GM18498 (cell line): ENCODE measurements around the gene TP53BP1.
"Not testable (repeated sequence)": the region's sequence is repeated elsewhere in the genome, so short reads cannot be mapped to it uniquely, and the experiment has no call there.

ENCODE experiments used
- ATAC-seq: cut with Tn5 transposase; IDR thresholded peaks from one replicate; pipeline ENCODE4 v1.9.1; 2021; ENCODE audit warnings: mild to moderate bottlenecking, moderate library complexity; ENCODE audit not compliant: unreplicated experiment

The TP53BP1 gene

DNA sequence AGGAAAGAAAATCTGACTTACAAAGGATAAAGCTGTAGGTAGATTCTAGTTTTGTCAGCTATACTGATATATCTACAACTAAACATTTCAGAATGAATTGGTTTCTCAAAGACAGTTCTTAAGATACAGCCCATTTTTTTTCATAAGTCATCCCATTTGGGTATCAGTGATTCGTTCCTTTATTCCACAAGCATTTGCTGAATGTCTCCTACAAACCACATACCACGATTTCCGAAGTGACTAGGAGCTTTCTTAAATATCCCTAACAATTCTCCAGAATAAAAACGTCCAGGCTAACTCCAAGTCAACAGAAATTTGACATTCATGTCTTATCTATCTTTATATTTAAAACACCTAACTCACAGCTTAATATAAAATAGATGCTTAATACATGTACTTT lies 59.8 kb downstream of the TP53BP1 start:
- no peak for ATAC-seq

DNA sequence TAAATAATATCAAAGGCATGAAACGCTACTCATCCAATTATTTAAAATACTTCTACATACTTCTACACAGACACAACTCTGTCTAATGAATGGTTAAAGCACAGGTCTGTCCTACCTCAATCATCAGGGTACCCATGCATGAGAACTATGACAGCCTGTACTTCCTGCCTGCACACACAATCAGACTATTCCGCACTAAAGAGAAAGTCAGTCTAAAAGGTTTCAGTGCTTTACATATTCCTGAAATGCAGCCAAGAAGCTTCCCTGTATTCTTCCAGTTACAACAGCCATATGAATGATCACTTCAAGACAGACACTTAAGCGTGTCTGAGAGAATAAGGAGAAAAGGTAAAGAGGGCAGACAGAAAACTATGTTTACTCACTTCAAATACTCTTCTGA lies 63.3 kb downstream of the TP53BP1 start:
- no peak for ATAC-seq

DNA sequence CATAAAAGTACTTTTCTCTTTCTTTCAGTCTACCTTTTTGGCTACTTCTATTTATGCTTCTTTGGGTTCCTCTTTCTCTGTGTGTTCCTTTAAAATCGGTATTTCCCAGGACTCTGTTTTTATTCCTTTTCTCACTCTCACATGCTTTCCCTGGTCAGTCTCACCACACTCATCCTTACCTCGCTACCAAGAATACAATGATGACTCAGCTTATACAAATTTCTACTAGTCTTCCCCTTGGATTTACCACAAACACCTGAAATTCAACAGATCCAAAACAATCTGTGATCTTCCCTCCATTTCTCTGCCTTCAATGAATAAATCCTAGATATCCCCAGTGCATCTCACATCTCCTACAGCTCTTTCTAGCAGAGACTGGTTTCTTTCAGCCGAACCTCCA lies 69.2 kb downstream of the TP53BP1 start:
- ATAC-seq: no peak

DNA sequence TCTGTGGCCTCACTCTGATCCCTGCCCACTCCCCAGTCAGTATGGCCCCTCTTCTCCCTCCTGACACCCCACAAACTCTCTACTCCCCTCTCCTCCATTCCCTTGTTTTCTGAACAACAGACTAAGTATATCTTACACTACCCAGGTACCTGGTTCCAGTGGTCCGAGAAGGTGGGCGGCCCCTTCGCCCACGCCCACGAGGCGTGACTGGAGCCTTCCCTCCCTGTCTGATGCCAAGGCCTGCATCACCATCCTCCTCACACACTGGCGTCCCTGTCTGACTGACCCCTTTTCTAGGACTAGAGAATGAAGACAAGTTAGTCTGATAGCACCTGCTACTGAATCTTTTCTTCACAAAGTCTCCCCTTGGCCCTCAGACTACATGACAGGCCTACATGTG lies 72.1 kb downstream of the TP53BP1 start:
- no peak for ATAC-seq

DNA sequence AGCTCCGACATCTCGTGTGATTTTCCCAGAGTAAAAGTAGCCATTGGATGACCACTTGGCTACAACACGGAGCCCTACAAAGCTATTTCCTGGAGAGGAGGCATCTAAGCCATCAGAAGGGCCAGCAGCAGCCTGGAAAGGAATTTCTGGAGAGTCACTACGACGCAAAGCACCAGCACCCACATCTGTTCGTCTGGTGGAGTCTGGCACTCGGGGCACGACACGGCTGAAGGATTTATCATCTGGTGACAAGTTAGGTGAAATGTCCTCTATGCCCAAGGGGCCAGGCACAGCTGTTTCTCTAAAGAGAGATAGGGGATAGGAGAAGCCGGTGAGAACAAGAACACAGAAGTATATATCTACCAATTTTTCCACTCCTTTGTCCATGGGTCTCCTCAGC lies 72.5 kb downstream of the TP53BP1 start:
- no peak for ATAC-seq

DNA sequence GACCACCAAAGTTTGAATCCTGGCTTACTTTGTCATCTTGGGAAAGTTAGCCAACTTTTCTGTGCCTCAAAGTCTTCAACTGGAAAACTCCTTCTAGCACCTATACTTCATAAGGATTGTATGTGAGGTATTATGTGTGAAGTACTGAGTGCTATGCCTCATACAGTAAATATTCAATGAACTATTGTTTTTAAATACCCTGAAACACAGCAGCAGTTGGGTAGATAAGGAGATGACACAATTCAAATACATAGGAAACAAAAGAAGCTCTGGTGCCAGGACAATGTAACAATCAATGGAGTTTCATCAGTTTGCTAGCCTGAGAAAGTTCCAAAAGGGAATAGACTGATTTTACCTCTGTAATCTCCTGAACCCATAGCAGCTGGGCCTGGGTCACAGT lies 78.8 kb downstream of the TP53BP1 start:
- ATAC-seq: no peak

DNA sequence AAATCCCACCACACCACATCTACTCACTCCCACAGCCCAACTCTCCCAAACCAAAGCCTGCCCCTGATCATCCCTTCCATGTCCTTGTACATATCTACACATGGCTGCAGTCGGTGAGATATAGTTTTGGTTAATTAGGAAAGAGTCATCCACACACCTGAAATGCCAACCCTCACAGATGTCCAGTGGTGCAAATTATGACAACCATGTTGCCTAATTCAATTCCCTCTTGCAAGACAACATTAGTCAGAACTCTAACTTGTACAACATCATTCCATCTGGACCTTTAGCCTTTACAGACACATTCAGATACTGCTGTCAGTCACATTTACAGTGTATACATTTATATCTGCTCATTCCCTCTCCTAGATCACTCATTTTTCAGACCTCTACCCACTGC lies 80.9 kb downstream of the TP53BP1 start:
- no peak for ATAC-seq

DNA sequence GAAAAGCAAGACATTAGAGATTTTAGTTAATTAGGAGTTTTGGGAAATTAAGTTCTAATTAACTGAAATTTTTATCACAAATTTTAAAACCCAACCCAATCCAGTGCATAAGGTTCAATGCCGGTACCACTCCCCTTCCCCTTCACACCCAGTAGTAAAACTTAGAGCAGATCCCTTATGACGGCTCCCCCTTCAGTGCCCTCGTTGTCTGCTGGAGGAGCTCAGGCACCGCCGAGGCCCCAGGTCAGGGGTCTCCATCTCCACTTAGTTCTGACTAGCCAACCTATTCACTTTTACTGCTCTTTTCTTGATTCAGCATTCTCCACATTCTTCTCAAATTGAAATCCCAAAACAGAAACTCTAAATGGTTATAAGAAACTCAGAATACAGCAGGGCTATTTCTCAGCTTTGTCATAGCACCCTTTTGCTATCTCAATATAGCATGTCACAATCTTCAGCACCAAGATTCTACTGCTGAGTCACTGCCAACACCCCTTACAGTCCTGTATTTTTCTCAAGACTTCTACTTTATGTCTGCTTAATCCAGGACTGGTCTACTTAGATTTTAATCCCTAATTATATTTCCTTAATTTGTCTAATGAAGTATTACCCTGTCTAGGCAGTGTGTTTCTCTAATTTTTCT lies 82.3 kb downstream of the TP53BP1 start:
- ATAC-seq: no peak

DNA sequence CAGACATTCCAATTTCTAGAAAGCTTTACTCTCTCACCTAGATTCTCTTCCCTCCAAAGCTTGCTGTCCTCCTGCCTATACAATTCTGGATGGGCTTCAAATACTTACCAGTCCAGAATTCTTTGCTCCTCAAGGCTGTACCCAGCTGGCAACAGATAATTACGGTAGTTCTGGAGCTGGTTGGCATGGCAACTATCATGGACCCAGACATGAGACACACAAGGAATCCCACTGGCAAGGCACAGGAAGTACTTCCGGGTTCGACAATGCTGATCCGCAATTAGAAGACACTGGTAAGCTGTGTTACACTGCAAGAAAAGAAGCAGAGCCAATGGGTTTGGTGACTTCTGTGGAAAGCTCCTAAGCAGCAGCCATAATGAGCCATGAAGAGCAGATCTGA lies 84.2 kb downstream of the TP53BP1 start:
- ATAC-seq: no peak

DNA sequence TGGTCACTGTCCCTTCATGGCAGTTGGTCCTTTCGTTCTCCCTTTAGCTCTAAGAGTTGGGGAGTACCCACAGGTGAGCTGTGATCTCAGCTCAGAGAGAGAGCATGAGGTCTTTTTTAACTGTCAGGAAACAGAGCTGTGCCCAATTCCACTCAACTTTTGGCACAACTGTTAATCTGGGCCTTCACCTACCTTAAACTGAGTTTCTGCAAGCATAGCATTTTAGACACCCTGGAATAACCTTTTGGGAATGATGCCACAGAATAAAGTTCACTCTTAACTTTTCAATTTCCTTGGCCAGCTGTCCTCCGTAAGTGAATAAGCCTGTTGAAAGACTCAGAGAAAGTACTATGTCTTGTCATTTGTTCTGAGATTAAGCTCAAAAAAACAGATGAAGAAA lies 86.1 kb downstream of the TP53BP1 start:
- ATAC-seq: no peak

DNA sequence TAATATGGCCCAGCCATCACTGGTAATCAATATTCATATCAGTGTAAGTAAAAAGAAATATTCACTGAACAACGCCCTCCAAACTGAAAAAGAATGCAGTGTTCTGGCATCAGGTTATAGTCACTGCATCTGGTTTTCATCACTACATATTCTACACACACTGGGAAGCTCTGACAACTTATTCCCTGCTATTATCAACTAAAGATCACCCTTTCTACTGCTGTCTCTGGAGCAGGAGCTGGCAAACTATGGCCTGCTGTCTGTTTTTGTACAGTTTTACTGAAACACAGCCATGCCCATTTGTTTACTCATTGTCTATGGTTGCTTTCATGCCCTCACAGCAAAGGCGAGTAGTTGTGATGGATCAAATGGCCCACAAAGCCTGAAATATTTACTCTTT lies 86.8 kb downstream of the TP53BP1 start:
- no peak for ATAC-seq

DNA sequence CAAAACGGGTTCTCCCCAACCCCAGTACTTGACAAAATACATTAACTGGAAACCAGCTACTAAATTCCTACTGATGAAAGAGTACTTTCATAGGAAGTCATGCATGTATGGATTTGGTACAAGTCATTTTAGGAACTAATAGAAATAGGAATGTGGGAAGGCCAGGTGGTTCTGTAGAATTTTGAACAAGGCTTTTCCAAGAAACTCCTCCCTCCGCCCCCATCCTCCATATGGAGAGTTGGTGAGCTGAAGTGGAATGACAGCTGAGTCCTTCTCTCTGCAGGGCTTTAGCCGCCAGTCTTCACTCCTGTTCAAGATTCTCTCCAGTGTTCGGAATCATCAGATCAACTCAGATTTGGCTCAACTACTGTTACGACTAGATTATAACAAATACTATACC lies 88.8 kb downstream of the TP53BP1 start:
- no peak for ATAC-seq

DNA sequence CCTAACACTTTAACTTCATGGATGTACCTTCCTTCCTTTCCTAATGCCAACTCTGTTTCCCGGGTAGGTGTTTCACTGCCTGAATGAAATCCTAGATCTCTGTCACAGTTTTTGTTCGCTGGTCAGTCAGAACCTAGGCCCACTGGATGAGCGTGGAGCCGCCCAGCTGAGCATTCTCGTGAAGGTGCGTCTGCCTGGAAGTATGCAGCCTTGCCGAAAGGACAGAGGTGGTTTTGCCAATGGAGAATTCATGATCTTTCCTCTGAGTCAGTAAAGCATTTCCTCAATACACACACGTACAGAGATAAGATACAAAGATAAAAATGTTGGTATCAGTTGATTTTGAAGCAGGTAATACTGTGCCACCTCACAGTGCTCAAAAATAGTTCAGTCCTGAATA lies 89.3 kb downstream of the TP53BP1 start:
- no peak for ATAC-seq

DNA sequence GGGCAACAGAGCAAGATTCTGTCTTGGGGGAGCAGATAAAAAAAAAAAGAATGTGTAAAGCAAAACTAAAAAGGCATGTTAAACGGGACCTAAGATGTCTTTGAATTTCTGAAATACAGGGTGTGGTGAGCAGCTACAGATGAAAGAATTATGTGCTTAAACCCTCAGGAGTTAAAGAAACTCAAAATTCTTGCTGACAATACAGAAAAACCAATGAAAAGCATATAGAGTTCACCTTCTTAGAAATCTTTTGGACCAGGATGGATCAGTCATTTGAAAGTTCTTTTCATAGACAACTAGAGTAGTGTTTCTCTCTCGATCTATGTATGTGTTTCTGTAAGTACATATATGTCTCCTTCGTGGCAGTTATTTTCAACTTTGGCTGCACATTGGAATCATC lies 90.7 kb downstream of the TP53BP1 start:
- no peak for ATAC-seq

DNA sequence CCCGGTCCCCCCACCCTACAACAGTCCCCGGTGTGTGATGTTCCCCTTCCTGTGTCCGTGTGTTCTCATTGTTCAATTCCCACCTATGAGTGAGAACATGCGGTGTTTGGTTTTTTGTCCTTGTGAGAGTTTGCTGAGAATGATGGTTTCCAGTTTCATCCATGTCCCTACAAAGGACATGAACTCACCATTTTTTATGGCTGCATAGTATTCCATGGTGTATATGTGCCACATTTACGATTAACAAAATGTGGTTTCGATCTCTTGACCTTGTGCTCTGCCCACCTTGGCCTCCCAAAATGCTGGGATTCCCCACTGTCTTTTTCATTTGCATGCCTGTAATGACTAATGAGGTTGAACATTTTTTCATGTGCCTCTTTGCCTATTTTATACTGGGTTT lies 99.4 kb downstream of the TP53BP1 start:
- not testable (repeated sequence) for ATAC-seq

DNA sequence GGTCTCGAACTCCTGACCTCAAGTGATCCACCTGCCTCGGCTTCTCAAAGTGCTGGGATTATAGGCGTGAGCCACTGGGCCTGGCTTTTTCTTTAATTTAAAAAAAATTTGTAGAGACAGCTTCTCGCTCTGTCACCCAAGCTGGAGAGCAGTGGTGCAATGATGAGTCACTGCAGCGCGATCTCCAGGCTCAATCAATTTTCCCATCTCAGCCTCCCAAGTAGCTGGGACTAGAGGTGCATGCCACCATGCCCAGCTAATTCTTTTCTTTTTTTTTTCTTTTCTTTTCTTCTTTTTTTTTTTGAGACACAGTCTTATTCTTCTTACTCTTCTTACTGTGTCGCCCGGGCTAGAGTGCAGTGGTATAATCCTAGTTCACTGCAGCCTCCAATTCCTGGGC lies 102.2 kb downstream of the TP53BP1 start:
- no peak for ATAC-seq

DNA sequence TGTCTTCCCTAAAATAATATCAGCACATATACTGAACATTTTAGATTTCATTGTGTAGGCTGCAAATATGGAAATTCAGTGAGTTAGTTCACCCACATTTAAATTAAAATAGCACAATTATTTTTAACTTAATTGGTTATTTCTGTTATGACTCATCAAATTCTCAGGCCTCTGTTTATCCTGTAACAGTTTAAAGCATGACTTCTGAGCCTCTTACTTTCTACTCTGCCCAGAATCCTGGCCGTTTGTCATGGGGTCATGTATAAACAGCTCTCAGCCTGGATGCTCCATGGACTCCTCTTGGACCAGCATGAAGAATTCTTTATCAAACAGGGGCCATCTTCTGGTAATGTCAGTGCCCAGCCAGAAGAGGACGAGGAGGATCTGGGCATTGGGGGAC lies 109.9 kb downstream of the TP53BP1 start:
- no peak for ATAC-seq

DNA sequence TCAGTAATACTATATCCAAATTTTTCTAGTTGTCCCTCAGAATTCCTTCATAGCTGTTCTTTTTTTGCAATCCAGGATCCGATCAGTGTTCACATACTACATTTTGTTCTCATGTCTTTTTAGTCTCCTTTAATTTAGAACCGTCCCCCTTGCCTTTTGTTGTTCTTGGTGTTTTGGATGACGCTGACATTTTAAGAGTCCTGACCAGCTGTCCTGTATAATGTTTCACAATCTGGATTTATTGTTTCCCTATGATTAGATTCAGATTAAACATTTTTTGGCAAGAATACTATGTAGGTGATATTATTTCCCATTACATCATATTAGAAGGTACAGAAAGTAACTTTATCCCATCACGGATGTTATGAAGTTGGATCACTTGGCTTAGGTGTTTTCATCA lies 110.6 kb downstream of the TP53BP1 start:
- no peak for ATAC-seq

DNA sequence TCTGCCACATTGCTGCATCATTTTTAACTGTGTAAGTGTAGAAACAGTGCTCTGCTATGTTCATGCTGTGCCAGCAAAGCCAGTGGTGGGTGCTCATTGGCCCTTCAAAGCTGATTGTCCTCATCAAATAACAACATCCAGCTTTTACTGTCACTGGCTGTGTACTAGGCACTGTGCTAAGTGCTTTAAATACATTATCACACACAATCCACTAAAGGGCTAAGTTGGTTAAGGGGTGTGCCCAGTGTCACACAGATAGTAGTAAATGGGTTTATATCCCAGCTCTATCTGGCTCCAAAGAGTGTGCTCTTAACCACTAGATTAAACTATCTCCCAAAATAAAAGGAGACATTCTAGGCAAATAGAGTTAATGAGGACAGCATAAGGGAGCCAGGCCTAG lies 114.4 kb downstream of the TP53BP1 start:
- no peak for ATAC-seq

DNA sequence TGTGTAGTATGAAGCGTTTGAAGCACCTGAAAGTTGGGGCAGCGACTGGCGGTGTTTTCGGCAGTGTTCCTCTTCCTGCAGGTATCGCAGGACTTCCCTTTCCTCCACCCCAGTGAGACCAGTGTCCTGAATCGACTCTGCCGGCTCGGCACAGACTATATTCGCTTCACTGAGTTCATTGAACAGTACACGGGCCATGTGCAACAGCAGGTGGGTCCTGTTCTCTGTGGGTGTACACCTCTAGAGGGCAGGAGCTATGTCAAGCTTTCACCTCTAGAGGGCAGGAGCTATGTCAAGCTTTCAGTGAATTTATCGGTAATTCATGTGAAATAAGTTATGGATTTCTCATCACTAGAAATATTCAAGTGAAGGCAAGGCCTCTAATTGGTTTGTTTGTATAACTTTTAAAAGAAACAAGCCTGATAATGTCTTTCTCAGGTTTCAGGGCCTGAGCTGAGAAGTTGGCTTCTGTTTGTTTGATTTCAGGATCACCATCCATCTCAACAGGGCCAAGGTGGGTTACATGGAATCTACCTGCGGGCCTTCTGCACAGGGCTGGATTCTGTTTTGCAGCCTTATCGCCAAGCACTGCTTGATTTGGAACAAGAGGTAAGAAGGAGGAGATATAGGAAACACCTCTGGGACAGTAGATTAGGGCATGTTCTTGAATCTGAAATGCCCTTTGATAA lies 116.8 kb downstream of the TP53BP1 start:
- ATAC-seq: no peak

DNA sequence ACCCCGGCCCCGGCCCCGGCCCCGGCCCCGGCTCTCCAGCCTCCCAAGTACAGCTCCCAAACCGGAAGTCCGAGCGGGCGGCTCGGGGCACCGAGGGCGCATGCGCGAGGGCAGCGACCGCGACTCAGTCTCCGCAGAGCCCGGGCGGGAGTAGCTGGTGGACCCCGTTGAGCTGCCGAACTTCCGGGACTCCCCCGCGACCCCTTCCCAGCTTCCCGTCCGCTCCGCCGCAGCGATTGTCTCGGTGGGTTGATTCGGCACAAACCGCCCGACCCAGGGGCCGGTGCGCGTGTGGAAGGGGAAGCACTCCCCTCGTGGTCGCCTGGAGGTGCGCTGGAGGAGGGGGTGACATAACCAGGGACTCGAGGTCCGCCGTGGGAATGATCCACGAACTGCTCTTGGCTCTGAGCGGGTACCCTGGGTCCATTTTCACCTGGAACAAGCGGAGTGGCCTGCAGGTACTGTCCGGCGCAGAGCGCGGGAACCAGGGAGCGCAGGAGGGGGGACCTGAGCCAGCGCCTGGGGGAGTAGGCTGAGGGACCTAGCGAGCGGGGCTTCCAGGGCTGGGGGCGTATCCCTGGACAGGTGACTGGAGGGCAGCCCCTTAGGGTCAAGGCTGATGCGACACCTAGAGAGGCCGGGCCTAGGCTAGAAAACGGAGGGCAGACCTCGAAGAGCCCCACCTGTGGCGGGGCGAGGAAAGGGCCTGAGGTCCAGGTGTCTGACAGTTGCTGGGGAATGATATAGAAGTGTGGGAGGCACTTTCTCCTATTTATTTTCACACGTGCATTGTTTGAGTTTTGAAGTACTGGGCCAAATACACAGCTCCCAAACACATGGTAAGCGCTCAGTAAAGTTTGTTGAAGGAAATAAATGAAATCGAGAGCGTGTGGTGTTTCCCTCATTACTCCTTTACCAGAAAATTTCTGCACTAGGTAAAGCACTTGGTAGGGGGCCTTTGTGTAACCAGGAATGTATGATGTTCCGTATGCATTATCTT lies 121.7 kb downstream of the TP53BP1 start, which contains the start of the genes TUBGCP4 and ZSCAN29:
Gene TUBGCP4 (plus strand): TSS at position 127 of the 1,000 bp plus-strand sequence. CDS start 254 bp downstream, at position 381.
Gene ZSCAN29 (minus strand): TSS at position 69 of the 1,000 bp plus-strand sequence. CDS start 1,130 bp downstream, outside the sequence.
- peak; percentile 82 for ATAC-seq
